Measurements from ENCODE around the gene SMKR1. TPM values are rescaled to one million over a fixed set of nuclear protein-coding genes. Genes with fewer than 3 reads are reported as not detected.
A peak's percentile ranks its signal among the peaks of the same experiment; 100 is the strongest.
"Not testable (repeated sequence)": the region's sequence is repeated elsewhere in the genome, so short reads cannot be mapped to it uniquely, and the experiment has no call there.

The SMKR1 gene
- polyA plus RNA-seq, 1 donor from 2014 or later: 8.3 TPM

DNA sequence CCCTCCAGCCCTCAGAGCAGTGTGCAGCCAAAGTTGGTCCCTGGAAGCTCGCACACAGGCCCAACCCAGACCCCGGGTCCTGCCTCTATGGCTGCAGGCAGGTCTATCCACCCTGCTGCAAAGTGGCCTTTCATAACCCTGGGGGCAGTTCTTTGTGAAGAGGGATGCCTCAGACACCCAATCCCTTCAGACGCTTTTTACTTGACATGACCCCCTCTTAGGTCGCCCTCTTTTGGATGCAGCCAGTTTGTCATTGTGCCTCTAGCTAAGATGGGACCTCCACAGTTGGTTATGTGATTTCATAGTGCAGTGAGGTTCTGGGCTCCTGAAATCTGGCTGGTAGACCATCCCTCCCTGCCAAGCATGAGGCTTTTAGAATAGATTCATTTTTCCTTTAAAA is 27.3 kb downstream of the SMKR1 start:
- Mint-ChIP-seq H3K4me1 (peaks cover 0 to 8% (median 4%) of the 10 kb centered on the region in 3 donors), H3K27me3 (peaks cover 11% of the 10 kb centered on the region), H3K4me3 (no peak overlapping the region), H3K36me3 (no peaks in the 10 kb centered on the region), H3K9me3 (no peaks in the 10 kb centered on the region), H3K27ac (no peak overlapping the region)

DNA sequence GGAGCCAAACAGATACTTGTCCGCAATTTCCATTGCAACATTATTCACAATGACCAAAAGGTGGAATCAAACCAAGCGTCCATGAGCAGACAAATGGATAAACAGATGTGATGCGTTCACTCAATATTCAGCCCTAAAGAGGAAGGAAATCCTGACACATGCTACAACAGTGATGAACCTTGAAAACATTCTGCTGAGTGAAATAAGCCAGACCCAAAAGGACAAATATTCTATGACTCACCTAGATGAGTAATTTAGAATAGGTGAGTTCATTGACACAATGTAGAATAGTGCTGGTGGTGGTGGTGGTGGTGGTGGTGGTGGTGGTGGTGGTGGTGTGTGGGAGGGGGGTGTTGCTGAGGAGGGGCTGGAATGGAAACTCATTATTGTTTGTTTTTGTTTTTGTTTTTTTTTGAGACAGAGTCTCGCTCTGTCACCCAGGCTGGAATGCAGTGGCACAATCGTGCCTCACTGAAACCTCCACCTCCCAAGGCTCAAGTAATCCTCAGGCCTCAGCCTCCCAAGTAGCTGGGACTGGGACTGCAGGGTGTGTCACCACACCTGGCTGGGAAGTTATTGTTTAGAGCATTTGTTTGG is 28.6 kb downstream of the SMKR1 start:
- no peaks in the 10 kb centered on the region for H3K9me3 Mint-ChIP-seq
- H3K27me3 Mint-ChIP-seq: peaks cover 6% of the 10 kb centered on the region
- peaks cover 0 to 3% (median 1%) of the 10 kb centered on the region in 3 donors for H3K4me1 Mint-ChIP-seq
- no peak overlapping the region for H3K27ac Mint-ChIP-seq
- no peak overlapping the region for H3K4me3 Mint-ChIP-seq
- no peaks in the 10 kb centered on the region for H3K36me3 Mint-ChIP-seq

DNA sequence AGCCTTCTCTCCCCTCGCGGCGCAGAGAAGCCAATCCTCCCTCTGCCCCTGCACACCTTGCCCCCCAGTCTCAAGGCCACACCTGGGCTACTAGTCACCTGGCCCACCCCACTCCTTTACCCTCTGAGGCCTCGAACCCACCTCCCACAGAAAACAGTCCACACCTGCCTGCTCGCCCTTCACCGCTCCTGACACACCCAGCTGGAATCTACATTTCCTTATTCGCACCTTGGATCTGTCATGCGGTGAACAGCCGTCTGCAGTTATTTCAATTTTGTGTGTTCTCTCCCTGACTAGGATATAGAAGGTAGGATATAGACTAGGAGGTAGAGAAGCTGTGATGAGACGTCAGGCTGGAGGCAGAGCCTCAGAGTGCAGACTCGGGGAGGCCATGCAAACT is 29.4 kb downstream of the SMKR1 start:
- H3K4me3 Mint-ChIP-seq: no peak overlapping the region
- no peaks in the 10 kb centered on the region for H3K36me3 Mint-ChIP-seq
- peaks cover 0 to 3% (median 1%) of the 10 kb centered on the region in 3 donors for H3K4me1 Mint-ChIP-seq
- H3K9me3 Mint-ChIP-seq: no peaks in the 10 kb centered on the region
- H3K27me3 Mint-ChIP-seq: peaks cover 4% of the 10 kb centered on the region
- peak overlapping the region in 1 of 3 donors; percentile 73 for H3K27ac Mint-ChIP-seq

DNA sequence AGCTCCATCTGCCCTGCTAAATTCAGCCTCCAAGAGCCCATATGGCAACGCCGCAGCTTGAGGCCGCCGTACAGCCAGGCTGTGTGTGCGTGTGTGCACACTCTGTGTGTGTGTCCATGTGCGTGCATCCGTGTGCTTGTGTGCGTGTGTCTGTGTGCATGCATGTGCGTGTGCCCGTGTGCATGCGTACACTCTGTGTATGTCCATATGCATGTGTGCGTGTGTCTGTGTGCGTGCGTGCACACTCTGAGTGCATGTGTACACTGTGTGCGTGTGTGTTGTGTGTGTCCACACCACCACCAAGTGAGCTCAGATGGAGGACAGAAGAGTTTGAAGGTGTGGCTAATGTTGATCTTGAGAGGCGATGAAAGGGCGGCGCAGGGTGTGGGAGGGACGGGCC is 30.0 kb downstream of the SMKR1 start:
- Mint-ChIP-seq H3K27ac (no peak overlapping the region), H3K27me3 (peaks cover 1% of the 10 kb centered on the region), H3K9me3 (no peaks in the 10 kb centered on the region), H3K36me3 (no peaks in the 10 kb centered on the region), H3K4me3 (peak overlapping the region in 1 of 4 donors; percentile 69), H3K4me1 (peaks cover 0 to 3% (median 1%) of the 10 kb centered on the region in 3 donors)

DNA sequence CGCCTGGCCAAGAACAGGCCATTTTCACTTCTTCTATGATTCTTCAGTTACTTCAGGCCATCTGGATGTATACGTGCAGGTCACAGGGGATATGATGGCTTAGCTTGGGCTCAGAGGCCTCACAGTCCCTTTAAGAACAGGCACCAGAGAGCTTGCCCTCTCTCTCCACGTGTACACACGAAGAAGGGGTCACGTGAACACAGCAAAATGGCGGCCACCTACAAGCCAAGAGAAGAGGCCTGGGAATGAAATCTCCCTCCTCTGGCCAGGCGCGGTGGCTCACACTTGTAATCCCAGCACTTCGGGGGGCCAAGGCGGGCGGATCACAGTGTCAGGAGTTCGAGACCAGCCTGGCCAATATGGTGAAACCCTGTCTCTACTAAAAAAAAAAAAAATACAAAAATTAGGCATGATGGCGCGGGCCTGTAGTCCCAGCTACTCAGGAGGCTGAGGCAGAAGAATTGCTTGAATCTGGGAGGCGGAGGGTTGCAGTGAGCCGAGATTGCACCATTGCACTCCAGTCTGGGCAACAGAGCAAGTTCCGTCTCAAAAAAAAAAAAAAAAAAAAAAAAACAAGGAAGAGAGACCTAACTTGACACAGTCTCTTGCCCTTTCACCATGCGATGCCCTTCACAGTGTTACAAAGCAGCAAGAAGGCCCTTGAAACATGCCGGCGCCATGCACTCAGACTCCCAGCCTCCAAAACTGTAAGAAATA is 32.4 kb downstream of the SMKR1 start:
- H3K36me3 Mint-ChIP-seq, H3K4me3 Mint-ChIP-seq, H3K27me3 Mint-ChIP-seq, H3K9me3 Mint-ChIP-seq, H3K4me1 Mint-ChIP-seq, H3K27ac Mint-ChIP-seq: not testable (repeated sequence)

DNA sequence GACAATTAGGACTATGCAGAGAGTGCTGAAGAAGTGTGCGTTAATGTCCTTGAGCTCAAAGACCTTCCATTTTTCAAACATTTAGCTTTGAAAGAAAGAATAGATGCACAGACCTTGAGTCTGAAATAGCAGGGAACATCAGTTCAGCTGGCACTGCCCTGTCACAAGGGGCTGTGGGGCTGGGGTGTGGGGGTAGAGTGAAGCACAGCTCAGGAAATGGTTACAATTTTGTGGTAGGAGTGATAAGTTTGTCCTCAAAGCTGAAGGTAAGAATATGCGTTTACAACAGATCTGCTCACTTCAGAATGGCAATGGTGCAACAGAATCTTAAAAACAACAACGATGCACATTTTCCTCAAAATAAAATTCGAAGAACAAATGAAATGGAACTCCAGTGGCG is 33.6 kb downstream of the SMKR1 start:
- peaks cover 0 to 4% (median 2%) of the 10 kb centered on the region in 3 donors for H3K4me1 Mint-ChIP-seq
- no peaks in the 10 kb centered on the region for H3K27me3 Mint-ChIP-seq
- no peaks in the 10 kb centered on the region for H3K9me3 Mint-ChIP-seq
- H3K27ac Mint-ChIP-seq: no peak overlapping the region
- H3K4me3 Mint-ChIP-seq: peak overlapping the region in 1 of 4 donors; percentile 15
- no peaks in the 10 kb centered on the region for H3K36me3 Mint-ChIP-seq

DNA sequence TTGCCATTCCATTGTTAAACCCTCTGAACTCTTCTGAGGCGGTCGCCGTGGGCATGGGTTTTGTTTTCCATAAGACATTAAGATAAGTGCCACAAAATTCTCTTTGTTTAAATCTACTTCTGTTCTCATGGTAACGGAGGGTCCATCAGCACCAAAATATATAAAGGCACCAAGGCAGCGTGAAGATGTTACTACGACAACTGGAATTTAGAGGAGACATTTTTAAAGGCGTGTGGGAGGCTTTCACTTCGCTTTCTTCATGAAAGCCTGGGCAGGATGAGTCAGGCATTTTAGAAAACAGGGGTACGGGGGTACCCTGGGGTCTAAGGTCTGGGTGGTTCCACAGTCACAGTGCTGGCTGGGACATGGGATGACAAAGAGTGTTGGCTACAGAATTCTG is 34.0 kb downstream of the SMKR1 start:
- Mint-ChIP-seq H3K36me3 (no peaks in the 10 kb centered on the region), H3K9me3 (no peaks in the 10 kb centered on the region), H3K27me3 (peaks cover 2% of the 10 kb centered on the region), H3K4me3 (peak overlapping the region in 1 of 4 donors; percentile 73), H3K27ac (no peak overlapping the region), H3K4me1 (peaks cover 0 to 4% (median 2%) of the 10 kb centered on the region in 3 donors)

DNA sequence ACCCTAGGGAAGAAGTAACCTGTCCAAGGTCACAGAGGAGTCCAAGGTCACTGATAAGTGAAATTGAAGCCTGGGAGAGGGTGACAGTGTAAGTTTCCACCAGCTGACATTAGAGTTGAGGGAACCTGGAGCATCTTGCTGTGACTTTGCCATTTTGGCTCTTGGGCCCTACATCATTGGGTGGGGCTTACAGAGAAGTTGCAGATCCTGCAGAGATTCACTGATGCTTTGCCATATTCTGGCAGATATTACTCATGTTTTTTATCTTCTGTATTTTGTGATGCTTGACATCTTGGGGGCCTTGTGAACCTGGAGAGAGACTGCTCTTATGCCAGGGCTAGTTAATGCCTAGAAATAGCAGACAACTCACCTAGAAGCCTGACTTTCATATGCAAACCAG is 36.5 kb downstream of the SMKR1 start:
- Mint-ChIP-seq H3K27ac (no peak overlapping the region), H3K27me3 (peaks cover 2% of the 10 kb centered on the region), H3K4me3 (no peak overlapping the region), H3K9me3 (no peaks in the 10 kb centered on the region), H3K36me3 (no peaks in the 10 kb centered on the region), H3K4me1 (peaks cover 0 to 3% (median 2%) of the 10 kb centered on the region in 3 donors)

DNA sequence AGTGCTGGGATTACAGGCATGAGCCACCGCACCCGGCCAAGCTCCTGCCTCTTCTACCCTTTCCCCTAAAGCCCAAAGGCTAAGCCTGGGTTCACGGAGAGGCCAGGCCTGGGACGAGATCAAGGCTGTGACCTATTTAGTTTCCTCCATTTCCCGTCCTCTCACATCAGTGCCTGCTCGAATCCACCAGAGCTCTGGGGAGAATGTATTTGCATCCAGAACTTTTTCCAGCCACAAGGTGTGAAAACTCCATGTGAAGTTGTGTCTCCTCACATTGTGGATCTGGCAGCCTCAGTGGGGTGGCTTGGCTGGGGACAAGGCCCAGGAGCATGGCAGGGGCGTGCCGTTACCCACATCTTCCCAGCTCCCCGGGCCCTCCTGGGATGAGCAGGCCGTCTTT is 38.0 kb downstream of the SMKR1 start:
- H3K27me3 Mint-ChIP-seq: peaks cover 2% of the 10 kb centered on the region
- H3K36me3 Mint-ChIP-seq: no peaks in the 10 kb centered on the region
- peaks cover 0 to 3% (median 2%) of the 10 kb centered on the region in 3 donors for H3K4me1 Mint-ChIP-seq
- H3K4me3 Mint-ChIP-seq: no peak overlapping the region
- no peaks in the 10 kb centered on the region for H3K9me3 Mint-ChIP-seq
- no peak overlapping the region for H3K27ac Mint-ChIP-seq

DNA sequence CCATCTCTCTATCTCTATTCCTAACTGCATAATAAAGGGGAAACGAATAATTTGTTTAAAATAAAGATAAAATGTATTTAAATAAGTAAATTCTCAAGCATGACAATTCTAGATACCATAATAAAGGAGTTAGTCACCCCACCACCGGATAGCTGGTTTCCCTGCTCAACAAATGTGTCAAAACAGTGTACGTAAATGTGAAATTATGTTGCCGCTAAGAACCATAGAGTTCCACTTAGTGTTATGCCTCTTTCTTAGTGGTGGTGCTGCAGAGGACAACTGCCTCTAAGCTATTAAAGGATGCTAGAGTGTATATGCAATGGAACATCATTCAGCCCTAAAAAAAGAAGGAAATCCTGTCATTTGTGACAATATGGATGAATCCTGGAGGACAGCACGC is 42.4 kb downstream of the SMKR1 start:
- Mint-ChIP-seq H3K27ac (peak overlapping the region in 1 of 3 donors; percentile 57), H3K27me3 (peaks cover 3% of the 10 kb centered on the region), H3K9me3 (no peaks in the 10 kb centered on the region), H3K4me3 (no peak overlapping the region), H3K4me1 (no peaks in the 10 kb centered on the region), H3K36me3 (no peaks in the 10 kb centered on the region)

DNA sequence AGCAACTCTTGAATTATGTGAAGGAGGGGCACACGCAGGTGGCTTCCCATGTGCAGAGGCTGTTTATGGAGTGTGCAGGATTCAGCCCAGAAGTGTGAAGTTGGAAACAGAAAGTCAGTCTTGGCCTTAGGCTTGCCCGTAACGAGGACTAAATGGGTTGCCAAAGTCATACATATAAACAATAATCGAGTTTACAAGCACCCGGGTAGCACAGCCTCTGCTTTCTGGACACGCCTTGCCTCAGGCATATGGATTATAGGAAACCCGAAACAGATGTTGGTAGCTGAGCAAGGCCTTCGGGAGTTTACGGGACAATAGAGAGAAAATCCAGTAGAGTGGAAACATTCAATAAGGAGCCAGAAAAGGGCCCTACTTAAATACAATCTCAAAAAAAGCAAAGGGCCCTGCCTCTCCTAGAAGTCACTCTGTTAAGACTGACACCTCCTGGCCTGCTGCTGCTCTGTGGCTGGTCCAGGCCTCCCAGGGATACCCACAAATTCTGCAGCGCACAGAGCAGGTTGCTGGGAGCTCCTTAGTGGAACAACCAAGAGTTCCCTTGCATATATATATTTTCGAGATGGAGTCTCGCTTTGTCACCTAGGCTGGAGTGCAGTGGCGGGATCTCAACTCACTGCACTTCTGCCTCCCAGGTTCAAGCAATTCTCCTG is 48.5 kb downstream of the SMKR1 start:
- Mint-ChIP-seq H3K9me3 (no peaks in the 10 kb centered on the region), H3K36me3 (no peaks in the 10 kb centered on the region), H3K27me3 (peaks cover 7% of the 10 kb centered on the region), H3K27ac (no peak overlapping the region), H3K4me3 (no peak overlapping the region), H3K4me1 (peaks cover 0 to 3% (median 3%) of the 10 kb centered on the region in 3 donors)

DNA sequence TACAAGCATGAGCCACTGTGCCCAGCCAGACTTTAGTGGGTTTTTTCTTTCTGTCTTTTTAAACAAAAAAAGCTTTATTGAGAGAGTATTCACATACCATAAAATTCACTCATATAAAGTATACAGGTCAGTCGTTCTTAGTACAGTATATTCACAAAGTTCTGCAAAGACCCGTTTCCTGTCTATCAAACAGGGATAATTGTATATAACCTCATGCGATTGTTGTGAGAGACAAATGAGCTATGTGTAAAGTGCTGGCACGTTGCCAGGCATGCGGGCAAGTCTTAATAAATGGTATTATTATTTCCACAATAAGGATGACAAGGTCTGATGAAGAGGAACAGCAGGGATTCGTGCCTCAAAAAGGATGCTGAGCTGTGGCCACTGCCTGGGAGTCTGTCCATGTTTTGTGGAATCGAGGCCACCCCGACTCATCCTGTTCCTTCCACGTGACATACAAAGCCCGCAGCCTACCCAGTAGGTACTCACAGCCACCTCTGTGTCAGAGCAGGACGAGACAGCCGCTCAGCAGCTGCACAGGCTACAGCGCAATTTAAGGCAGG is 51.6 kb downstream of the SMKR1 start:
- Mint-ChIP-seq H3K36me3 (no peaks in the 10 kb centered on the region), H3K27ac (no peak overlapping the region), H3K27me3 (peaks cover 7% of the 10 kb centered on the region), H3K9me3 (no peaks in the 10 kb centered on the region), H3K4me3 (peak overlapping the region in 3 of 4 donors; percentile 10 to 79 (median 65)), H3K4me1 (peaks cover 0 to 3% (median 3%) of the 10 kb centered on the region in 3 donors)

DNA sequence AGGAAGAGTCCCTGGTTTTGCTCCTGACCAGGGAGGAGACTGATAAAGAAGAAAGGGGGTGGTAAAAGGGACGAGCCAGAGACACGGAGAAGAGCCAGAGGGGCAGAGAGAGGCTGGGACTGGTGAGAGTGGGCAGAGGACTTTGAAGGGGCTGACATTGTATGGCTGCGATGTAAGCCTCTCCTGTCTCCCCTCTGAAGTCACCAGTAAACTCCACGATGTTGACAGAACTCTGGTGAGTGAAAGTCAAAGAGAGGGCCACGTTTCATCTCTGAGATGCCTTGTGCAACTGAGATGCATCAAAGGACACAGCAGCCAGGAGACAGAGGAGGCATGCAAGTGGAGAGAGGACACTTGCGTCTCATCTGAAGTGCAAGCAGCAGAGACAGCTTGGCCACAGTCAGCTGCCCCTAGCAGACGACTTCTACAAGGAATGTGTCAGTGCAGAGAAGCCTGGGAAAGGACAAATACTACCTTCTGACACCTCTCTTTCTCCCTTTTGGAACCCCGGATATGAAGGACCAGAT is 54.3 kb downstream of the SMKR1 start:
- peaks cover 0 to 3% (median 3%) of the 10 kb centered on the region in 3 donors for H3K4me1 Mint-ChIP-seq
- H3K9me3 Mint-ChIP-seq: peaks cover 0 to 2% (median 0%) of the 10 kb centered on the region in 3 donors
- peaks cover 7% of the 10 kb centered on the region for H3K27me3 Mint-ChIP-seq
- H3K27ac Mint-ChIP-seq: peak overlapping the region in 1 of 3 donors; percentile 82
- H3K36me3 Mint-ChIP-seq: no peaks in the 10 kb centered on the region
- H3K4me3 Mint-ChIP-seq: no peak overlapping the region

DNA sequence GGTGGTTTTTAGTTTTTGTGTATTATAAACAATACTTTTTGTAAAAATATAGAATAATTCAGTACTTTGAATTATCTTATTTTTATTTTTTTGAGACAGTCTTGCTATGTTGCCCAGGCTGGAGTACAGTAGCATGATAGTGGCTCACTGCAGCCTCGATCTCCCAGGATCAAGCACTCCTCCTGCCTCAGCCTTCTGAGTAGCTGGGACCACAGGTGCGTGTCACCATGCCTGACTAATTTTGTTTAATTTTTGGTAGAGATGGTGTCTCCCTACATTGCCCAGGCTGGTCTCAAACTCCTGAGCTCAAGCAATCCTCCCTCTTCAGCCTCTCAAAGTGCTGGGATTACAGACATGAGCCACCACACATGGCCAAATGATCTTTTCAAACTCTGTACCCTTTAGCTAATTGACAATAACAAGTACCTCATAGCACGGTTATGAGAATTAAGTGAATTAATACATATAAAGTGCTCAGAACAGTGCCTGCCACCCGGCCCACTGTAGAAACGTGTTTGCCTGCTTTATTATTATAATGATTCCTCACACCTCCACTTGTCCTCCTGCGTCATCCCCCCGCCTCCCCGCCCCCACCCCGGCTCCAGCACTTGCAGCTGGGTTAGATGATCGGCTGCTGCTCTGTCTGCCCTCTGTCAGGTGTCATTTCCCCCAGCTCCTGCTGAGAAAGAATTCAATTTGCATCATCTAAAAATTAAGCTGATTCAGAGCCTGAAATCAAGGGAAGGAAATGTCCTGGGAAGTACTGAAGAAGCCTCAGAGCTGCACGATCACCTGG is 55.6 kb downstream of the SMKR1 start:
- no peaks in the 10 kb centered on the region for H3K36me3 Mint-ChIP-seq
- no peak overlapping the region for H3K27ac Mint-ChIP-seq
- H3K9me3 Mint-ChIP-seq: peaks cover 0 to 2% (median 0%) of the 10 kb centered on the region in 3 donors
- peaks cover 10% of the 10 kb centered on the region for H3K27me3 Mint-ChIP-seq
- H3K4me3 Mint-ChIP-seq: no peak overlapping the region
- H3K4me1 Mint-ChIP-seq: peaks cover 0 to 3% (median 3%) of the 10 kb centered on the region in 3 donors

Data from IgD-negative memory B cell (primary cell).